Kidney (tissue), 14 donors: Measurements from ENCODE around the gene MYO9A. TPM values are rescaled to one million over a fixed set of nuclear protein-coding genes. Genes with fewer than 3 reads are reported as not detected.

ENCODE experiments used
- DNase-seq, 5 donors: peaks; one replicate each; pipeline ENCODE4 v3.0.0-alpha.2; 2013 to 2020
- FAIRE-seq: peaks from 2 replicates; lab custom pipeline; 2012; peaks lifted over from hg19 to GRCh38; lab: Jason Lieb, UNC
- H3K27ac ChIP-seq, 2 donors: one replicate each; pipeline ENCODE4 v1.7.0; 2013; ENCODE audit warnings: low read depth in 2 of 2, low read length in 2 of 2, inconsistent platforms in 1 of 2
- H3K27me3 ChIP-seq: one replicate; pipeline ENCODE4 v1.7.1; 2013; ENCODE audit warnings: low read length, inconsistent platforms; ENCODE audit not compliant: control insufficient read depth, insufficient read depth
- H3K36me3 ChIP-seq, 3 donors: one replicate each; pipeline versions ENCODE4 v1.7.0 to v1.7.1; 2013; ENCODE audit warnings: low read length in 3 of 3, control low read depth in 1 of 3, inconsistent platforms in 1 of 3; ENCODE audit not compliant: insufficient read depth in 3 of 3, control insufficient read depth in 2 of 3
- H3K4me1 ChIP-seq, 3 donors: one replicate each; pipeline versions ENCODE4 v1.7.0 to v1.7.1; 2013; ENCODE audit warnings: low read length in 3 of 3, inconsistent platforms in 1 of 3, low read depth in 1 of 3; ENCODE audit not compliant: control insufficient read depth in 2 of 3, insufficient read depth in 2 of 3
- H3K4me3 ChIP-seq, 3 donors: one replicate each; pipeline versions ENCODE4 v1.7.0 to v1.8.1; 2013; ENCODE audit warnings: low read length in 3 of 3, control low read depth in 1 of 3, inconsistent platforms in 1 of 3
- H3K9ac ChIP-seq, 3 donors: one replicate each; pipeline versions ENCODE4 v1.7.0 to v1.7.1; 2013; ENCODE audit warnings: low read length in 3 of 3, control low read depth in 1 of 3, inconsistent platforms in 1 of 3
- H3K9me3 ChIP-seq, 3 donors: one replicate each; pipeline versions ENCODE4 v1.7.0 to v1.7.1; 2013; ENCODE audit warnings: low read length in 3 of 3, control low read depth in 1 of 3, inconsistent platforms in 1 of 3; ENCODE audit not compliant: control insufficient read depth in 2 of 3, insufficient read depth in 1 of 3
- CTCF ChIP-seq: IDR thresholded peaks from 3 replicates; pipeline ENCODE4 v1.5.1; 2012; ENCODE audit warnings: mild to moderate bottlenecking, moderate library complexity, borderline replicate concordance; ENCODE audit not compliant: insufficient read depth; ENCODE audit errors: extremely low read depth
- intact Hi-C: fragments of 100-400 bp; cut with DNase I; formaldehyde crosslinking; loops from one replicate; pipeline ENCODE4 v1.11.1; 2022
- polyA plus RNA-seq: library from polyadenylated mRNA; stranded (reverse); fragments of 350-450 nt; fragmentation: Illumina TruSeq; extraction: RNeasy Lipid Tissue Mini Kit (QIAGEN cat#74804); gene quantifications from one replicate; pipeline ENCODE4 v1.2.3, GENCODE V29; 2014; ENCODE audit warnings: low read depth, low replicate concordance; ENCODE audit not compliant: insufficient read depth
- total RNA-seq: library from RNA; stranded (reverse); fragmentation: NEBNext Ultra II Directional; extraction: Animal tissue kit (Norgen Biotek cat#: 25700); gene quantifications from one replicate; pipeline ENCODE4 v1.2.1, GENCODE V29; 2021
- donor health status: control.
- donor health status: control.
- donor health status: control.
- donor health status: control.
- donor health status: control.
- donor health status: DM: yes; HTN: yes; CAD: no.
- donor health status: Normal renal cell carcinoma (clear cell type).

Gene MYO9A
- total and polyA plus RNA-seq, 2 donors from 2014 or later = 5.5 to 132 TPM

DNA sequence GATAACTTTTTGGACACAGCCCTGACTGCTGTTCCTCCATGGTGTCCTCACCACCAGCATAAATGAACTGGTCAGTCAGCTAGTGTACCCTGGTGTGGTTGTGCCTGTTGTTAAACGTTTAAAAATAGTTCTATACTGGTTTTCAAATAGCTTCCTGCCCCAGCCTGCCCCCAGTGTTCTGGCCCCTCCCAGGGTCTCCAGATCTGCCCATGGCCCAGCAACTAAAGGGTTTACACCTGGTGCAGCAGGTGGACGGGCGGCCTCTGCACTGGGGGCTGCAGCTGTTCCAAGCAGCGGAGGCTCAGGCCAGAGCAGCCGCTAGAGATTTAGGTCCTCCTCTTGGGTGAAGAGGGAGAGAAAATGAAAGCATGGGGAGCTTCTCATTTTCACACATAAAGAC, 313.7 kb downstream of the MYO9A start:
- intact Hi-C loops = no loop called here
- no peak overlapping the region for H3K27ac ChIP-seq
- no peak for FAIRE-seq

GRCh38 chr15:71802770-71803169, 315.2 kb downstream of the MYO9A start:
- Histone ChIP-seq H3K27ac (no peak overlapping the region), H3K4me3 (no peak overlapping the region), H3K4me1 (peaks cover 0 to 12% (median 5%) of the 10 kb centered on the region in 3 donors), H3K36me3 (no peaks in the 10 kb centered on the region), H3K27me3 (no peaks in the 10 kb centered on the region), H3K9ac (no peak overlapping the region), H3K9me3 (no peaks in the 10 kb centered on the region)
- FAIRE-seq (no peak), DNase-seq (no peak)
- TF ChIP-seq CTCF = peak; percentile 20
- intact Hi-C loops = no loop called here

More for the DNA sequence above, 313.7 kb downstream of the MYO9A start:
- H3K36me3 ChIP-seq = no peaks in the 10 kb centered on the region
- DNase-seq = no peak
- H3K27me3 ChIP-seq = no peaks in the 10 kb centered on the region
- no peaks in the 10 kb centered on the region for H3K9me3 ChIP-seq
- H3K4me3 ChIP-seq = no peak overlapping the region
- H3K9ac ChIP-seq = no peak overlapping the region
- TF ChIP-seq CTCF = no peak
- H3K4me1 ChIP-seq = peaks cover 0 to 14% (median 8%) of the 10 kb centered on the region in 3 donors

- H3K27ac ChIP-seq = no peak overlapping the region
- intact Hi-C loops = no loop called here
- FAIRE-seq = no peak
These were observed 315.9 kb downstream of the MYO9A start for GRCh38 chr15:71801935-71802655.

More at GRCh38 chr15:71801935-71802655, 315.9 kb downstream of the MYO9A start:
- DNase-seq = no peak
- H3K27me3 ChIP-seq = no peaks in the 10 kb centered on the region
- H3K9ac ChIP-seq = no peak overlapping the region
- no peak for TF ChIP-seq CTCF
- H3K4me1 ChIP-seq = peaks cover 0 to 10% (median under 1%) of the 10 kb centered on the region in 3 donors
- H3K9me3 ChIP-seq = no peaks in the 10 kb centered on the region
- H3K4me3 ChIP-seq = no peak overlapping the region
- H3K36me3 ChIP-seq = no peaks in the 10 kb centered on the region
